Liver (tissue), 2 donors: ENCODE data around the gene NTNG1.

Experiments
- HNF4A ChIP-seq, 2 donors: conservative IDR thresholded peaks; 2 replicates each; pipeline ENCODE4 v1.6.1; 2016; ENCODE audit warnings: antibody characterized with exemption in 2 of 2, mild to moderate bottlenecking in 2 of 2
- JUND ChIP-seq, 2 donors: IDR thresholded peaks; 2 replicates each; pipeline ENCODE4 v1.6.1; 2016; ENCODE audit warnings: antibody characterized with exemption in 2 of 2
- RAD21 ChIP-seq, 2 donors: IDR thresholded peaks; 2 replicates each; pipeline ENCODE4 v1.6.1; 2016; ENCODE audit warnings: antibody characterized with exemption in 2 of 2, mild to moderate bottlenecking in 2 of 2
- SP1 ChIP-seq: IDR thresholded peaks from 2 replicates; pipeline ENCODE4 v1.6.1; 2018; ENCODE audit warnings: antibody characterized with exemption, mild to moderate bottlenecking
- YY1 ChIP-seq: IDR thresholded peaks from 2 replicates; pipeline ENCODE4 v1.6.1; 2016; ENCODE audit warnings: antibody characterized with exemption, mild to moderate bottlenecking
- TF ChIP-seq, protein P1 (sequence below): IDR thresholded peaks from 2 replicates; pipeline ENCODE4 v1.6.1; 2016; ENCODE audit warnings: antibody characterized with exemption
- donor health status: healthy.

DNA sequence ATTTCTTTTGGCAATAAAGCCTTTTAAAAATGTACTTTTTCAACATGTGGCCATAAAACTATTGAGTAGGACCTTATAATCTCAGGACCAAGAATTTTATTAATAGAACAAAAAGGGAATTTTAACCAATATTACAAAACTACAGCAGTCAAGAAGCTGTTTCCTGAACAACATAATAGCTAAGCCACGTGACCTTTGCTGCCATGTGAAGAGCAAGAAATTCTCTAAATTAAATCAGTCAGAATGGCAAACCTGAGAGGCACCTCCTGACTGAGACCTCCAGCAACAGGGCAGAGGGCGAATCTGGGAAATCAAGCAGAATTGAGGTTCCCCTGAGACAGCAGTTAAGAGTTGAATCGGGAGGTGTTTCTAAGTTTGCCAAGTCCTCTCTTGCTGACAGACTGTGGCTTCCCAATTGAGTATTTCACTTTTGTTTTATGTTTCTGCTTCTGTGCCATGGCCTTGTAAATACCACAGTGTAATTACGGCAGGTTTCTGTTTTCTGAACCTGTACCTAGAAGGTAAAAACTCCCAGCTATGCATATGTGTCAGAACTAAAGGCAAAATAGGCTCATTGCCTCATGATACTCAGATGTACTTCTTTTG lies 358.4 kb downstream of the NTNG1 start:
- TF ChIP-seq YY1 (no peak), JUND (IDR thresholded peaks at IDR 0.05) (no peak), RAD21 (IDR thresholded peaks at IDR 0.05) (no peak), HNF4A (conservative IDR thresholded peaks at IDR 0.05) (no peak), SP1 (no peak)
- TF ChIP-seq, protein P1, sequence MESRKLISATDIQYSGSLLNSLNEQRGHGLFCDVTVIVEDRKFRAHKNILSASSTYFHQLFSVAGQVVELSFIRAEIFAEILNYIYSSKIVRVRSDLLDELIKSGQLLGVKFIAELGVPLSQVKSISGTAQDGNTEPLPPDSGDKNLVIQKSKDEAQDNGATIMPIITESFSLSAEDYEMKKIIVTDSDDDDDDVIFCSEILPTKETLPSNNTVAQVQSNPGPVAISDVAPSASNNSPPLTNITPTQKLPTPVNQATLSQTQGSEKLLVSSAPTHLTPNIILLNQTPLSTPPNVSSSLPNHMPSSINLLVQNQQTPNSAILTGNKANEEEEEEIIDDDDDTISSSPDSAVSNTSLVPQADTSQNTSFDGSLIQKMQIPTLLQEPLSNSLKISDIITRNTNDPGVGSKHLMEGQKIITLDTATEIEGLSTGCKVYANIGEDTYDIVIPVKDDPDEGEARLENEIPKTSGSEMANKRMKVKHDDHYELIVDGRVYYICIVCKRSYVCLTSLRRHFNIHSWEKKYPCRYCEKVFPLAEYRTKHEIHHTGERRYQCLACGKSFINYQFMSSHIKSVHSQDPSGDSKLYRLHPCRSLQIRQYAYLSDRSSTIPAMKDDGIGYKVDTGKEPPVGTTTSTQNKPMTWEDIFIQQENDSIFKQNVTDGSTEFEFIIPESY: no peak
